Glutamatergic neuron (in vitro differentiated cells): ENCODE measurements around the gene PTPRE. TPM values are rescaled to one million over a fixed set of nuclear protein-coding genes. Genes with fewer than 3 reads are reported as not detected.

Experiments
- DNase-seq: peaks from one replicate; pipeline ENCODE4 v3.0.0; 2022
- H3K27ac Mint-ChIP-seq: one replicate; pipeline ENCODE4 v1.8.0; 2020; ENCODE audit warnings: mild to moderate bottlenecking, mixed read lengths, inconsistent platforms; ENCODE audit not compliant: unreplicated experiment
- H3K27me3 Mint-ChIP-seq: one replicate; pipeline ENCODE4 v1.8.0; 2020; ENCODE audit warnings: mild to moderate bottlenecking, moderate library complexity, mixed read lengths, inconsistent platforms; ENCODE audit not compliant: unreplicated experiment
- H3K36me3 Mint-ChIP-seq: one replicate; pipeline ENCODE4 v1.8.0; 2020; ENCODE audit warnings: mild to moderate bottlenecking, mixed read lengths, inconsistent platforms; ENCODE audit not compliant: unreplicated experiment
- H3K4me1 Mint-ChIP-seq: one replicate; pipeline ENCODE4 v1.8.0; 2020; ENCODE audit warnings: mild to moderate bottlenecking, low read depth, mixed read lengths, inconsistent platforms; ENCODE audit not compliant: unreplicated experiment
- H3K4me3 Mint-ChIP-seq: one replicate; pipeline ENCODE4 v1.8.0; 2020; ENCODE audit warnings: mild to moderate bottlenecking, mixed read lengths, inconsistent platforms; ENCODE audit not compliant: unreplicated experiment
- H3K9me3 Mint-ChIP-seq: one replicate; pipeline ENCODE4 v1.8.0; 2020; ENCODE audit warnings: mild to moderate bottlenecking, moderate library complexity, mixed read lengths, inconsistent platforms; ENCODE audit not compliant: unreplicated experiment
- total RNA-seq: library from RNA; stranded (reverse); fragmentation: NEBNext Ultra II Directional; extraction: Animal tissue kit (Norgen Biotek cat#: 25700); gene quantifications from one replicate; pipeline ENCODE4 v1.2.1, GENCODE V29; 2021; ENCODE audit not compliant: unreplicated experiment
- TF ChIP-seq, protein P1 (sequence below): fragments of 200-600 bp; sonication (generic); IDR thresholded peaks from one replicate; pipeline ENCODE4 v1.5.0; 2021; ENCODE audit not compliant: partially characterized antibody, unreplicated experiment

Gene PTPRE
- total RNA-seq, 1 donor from 2014 or later, result 2.6 TPM

GRCh38 chr10:128007971-128008370 is 101.1 kb downstream of the PTPRE start:
- Mint-ChIP-seq H3K9me3 (peaks cover 2% of the 10 kb centered on the region), H3K27me3 (peaks cover 5% of the 10 kb centered on the region), H3K4me1 (peaks cover 4% of the 10 kb centered on the region), H3K4me3 (no peak overlapping the region), H3K27ac (no peak overlapping the region), H3K36me3 (peaks cover 7% of the 10 kb centered on the region)
- TF ChIP-seq, protein P1, sequence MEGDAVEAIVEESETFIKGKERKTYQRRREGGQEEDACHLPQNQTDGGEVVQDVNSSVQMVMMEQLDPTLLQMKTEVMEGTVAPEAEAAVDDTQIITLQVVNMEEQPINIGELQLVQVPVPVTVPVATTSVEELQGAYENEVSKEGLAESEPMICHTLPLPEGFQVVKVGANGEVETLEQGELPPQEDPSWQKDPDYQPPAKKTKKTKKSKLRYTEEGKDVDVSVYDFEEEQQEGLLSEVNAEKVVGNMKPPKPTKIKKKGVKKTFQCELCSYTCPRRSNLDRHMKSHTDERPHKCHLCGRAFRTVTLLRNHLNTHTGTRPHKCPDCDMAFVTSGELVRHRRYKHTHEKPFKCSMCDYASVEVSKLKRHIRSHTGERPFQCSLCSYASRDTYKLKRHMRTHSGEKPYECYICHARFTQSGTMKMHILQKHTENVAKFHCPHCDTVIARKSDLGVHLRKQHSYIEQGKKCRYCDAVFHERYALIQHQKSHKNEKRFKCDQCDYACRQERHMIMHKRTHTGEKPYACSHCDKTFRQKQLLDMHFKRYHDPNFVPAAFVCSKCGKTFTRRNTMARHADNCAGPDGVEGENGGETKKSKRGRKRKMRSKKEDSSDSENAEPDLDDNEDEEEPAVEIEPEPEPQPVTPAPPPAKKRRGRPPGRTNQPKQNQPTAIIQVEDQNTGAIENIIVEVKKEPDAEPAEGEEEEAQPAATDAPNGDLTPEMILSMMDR, result no peak
- DNase-seq, result no peak

- Mint-ChIP-seq H3K4me1 (peaks cover 4% of the 10 kb centered on the region), H3K27me3 (peaks cover 8% of the 10 kb centered on the region), H3K36me3 (peaks cover 7% of the 10 kb centered on the region), H3K27ac (no peak overlapping the region), H3K9me3 (peaks cover 2% of the 10 kb centered on the region), H3K4me3 (no peak overlapping the region)
- TF ChIP-seq, protein P1, result no peak
- DNase-seq, result no peak
Observed at GRCh38 chr10:128008521-128009250, 101.8 kb downstream of the PTPRE start.

- Mint-ChIP-seq H3K4me1 (peaks cover 4% of the 10 kb centered on the region), H3K9me3 (no peaks in the 10 kb centered on the region), H3K36me3 (peaks cover 7% of the 10 kb centered on the region), H3K4me3 (no peak overlapping the region), H3K27ac (no peak overlapping the region), H3K27me3 (peaks cover 6% of the 10 kb centered on the region)
- TF ChIP-seq, protein P1, result no peak
- DNase-seq, result no peak
Observed at GRCh38 chr10:128009372-128010126, 102.6 kb downstream of the PTPRE start.

DNA sequence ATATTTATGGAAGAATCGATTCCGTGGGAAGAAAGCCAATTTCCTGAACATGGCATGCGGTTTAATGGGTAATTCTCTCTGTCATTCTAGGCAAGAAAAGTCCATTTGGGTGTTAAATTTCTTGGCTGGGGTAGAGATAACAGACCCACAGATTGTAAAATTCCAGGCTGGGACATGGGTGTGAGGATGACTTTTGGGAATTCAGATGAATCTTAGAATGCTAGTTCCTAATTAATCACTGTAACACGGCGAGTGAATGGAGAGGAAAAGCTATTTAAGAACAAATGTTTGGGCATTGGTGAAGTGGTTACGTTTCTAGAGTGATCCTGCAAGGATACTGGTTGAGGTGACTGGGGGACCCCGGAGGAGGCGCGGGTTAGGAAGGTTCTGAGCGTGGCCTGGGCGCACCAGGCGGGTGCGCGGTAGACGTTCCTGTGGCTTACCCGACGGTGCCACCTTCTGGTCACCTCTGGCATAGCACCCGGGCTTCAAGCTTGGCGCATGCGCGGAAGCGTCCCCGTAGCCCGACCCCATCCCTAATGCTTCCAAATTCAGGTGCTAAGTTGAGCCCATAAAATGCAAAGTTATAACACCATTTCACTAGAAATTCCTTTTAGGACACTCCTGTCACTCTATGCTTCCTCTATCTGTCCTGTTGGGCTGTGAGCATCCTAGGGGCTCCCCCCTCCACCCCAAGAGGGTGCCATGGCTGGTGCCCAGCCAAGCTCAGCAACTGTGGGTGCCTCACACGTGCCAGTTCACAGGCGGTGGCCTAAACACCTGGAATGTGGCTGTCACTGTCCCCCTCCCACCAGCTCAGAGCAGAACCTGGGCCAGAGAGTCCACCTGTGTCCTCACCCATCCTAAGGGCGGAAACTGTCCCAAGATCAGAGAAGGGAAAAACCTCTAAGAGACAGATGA is 104.4 kb downstream of the PTPRE start:
- H3K36me3 Mint-ChIP-seq, result no peaks in the 10 kb centered on the region
- H3K4me1 Mint-ChIP-seq, result peaks cover 4% of the 10 kb centered on the region
- TF ChIP-seq, protein P1, result peak; percentile 98
- H3K27ac Mint-ChIP-seq, result no peak overlapping the region
- H3K9me3 Mint-ChIP-seq, result no peaks in the 10 kb centered on the region
- DNase-seq, result peak; percentile 86
- no peak overlapping the region for H3K4me3 Mint-ChIP-seq
- H3K27me3 Mint-ChIP-seq, result peaks cover 6% of the 10 kb centered on the region
